OCI-LY3 (cell line): ENCODE data around the gene AGBL1.

ENCODE experiments used
- EZH2phosphoT487 ChIP-seq: fragments of 200-600 bp; shearing (Covaris generic); IDR thresholded peaks from 2 replicates; pipeline ENCODE4 v1.6.1; 2018; ENCODE audit warnings: antibody characterized with exemption, mixed run types, low read depth
- TF ChIP-seq, protein P1 (sequence below): fragments of 200-600, 300-600 bp; sonication (generic); IDR thresholded peaks from 2 replicates; pipeline ENCODE4 v1.5.1; 2014; ENCODE audit warnings: antibody characterized with exemption, low read length, low read depth

DNA sequence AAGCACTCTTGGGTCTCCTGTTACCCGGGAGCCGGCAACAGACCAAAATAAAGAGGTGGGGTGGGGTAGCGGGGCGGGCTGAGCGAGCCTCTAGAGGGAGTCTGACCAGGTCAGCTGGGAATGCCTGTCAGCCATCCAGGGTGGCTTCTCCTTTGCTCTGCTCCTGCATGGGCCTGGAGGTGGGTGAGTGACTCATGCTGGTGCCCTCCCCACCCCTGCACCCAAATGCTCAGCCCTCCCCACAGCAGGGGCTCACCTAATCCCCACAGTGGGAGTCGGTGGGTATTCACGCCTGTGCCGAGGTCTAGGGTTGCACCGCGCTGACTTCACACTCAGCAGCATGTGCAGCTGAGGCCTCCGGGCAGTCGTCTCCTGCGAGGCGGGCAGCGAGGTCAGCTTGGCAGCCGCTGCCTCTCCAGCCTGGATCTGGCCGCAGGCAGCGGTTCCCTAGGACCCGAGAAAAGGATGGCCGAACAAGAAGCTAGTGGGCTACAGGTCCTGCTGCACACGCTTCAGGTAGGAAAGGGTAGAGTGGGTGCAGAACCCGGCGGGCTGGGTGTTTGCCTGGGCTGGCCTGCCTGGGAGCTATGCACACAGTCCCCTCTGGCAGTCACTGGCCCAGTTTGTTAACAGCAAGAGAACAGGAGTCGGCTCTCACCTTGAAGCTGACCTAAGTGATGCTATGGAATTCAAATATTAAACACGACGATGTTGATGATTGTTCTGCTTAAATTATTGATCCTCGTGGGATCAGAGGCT lies at the start of gene AGBL1:
- TF ChIP-seq, protein P1, sequence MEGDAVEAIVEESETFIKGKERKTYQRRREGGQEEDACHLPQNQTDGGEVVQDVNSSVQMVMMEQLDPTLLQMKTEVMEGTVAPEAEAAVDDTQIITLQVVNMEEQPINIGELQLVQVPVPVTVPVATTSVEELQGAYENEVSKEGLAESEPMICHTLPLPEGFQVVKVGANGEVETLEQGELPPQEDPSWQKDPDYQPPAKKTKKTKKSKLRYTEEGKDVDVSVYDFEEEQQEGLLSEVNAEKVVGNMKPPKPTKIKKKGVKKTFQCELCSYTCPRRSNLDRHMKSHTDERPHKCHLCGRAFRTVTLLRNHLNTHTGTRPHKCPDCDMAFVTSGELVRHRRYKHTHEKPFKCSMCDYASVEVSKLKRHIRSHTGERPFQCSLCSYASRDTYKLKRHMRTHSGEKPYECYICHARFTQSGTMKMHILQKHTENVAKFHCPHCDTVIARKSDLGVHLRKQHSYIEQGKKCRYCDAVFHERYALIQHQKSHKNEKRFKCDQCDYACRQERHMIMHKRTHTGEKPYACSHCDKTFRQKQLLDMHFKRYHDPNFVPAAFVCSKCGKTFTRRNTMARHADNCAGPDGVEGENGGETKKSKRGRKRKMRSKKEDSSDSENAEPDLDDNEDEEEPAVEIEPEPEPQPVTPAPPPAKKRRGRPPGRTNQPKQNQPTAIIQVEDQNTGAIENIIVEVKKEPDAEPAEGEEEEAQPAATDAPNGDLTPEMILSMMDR = no peak
- TF ChIP-seq EZH2phosphoT487 = no peak
